Measurements from ENCODE around the gene EVI2B. TPM values are rescaled to one million over a fixed set of nuclear protein-coding genes. Genes with fewer than 3 reads are reported as not detected.

Gene EVI2B
- total RNA-seq, 1 experiment from 2014 or later = 0.37 TPM

DNA sequence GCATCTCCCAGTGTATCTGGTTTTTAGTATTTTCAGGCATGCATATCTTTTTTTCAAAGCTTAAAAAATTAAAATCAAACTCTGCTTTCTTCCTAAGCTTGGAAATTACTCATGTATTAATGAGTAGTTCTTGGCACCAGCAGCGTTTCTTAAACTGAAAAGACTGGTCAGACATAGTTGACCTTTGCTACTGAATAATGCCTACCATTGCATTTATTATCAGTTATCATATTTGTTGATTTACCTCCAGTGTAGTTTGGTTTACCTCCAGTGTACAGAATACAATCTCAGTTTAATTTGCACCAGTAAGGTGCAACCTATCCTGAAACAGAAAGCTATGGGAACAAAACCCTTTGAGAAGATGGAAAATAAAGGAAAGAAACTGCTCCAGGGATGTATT is 42.1 kb upstream of the EVI2B start:
- Mint-ChIP-seq H3K36me3 (peaks cover 22% of the 10 kb centered on the region), H3K27me3 (ENCODE audit: low read depth) (no peaks in the 10 kb centered on the region), H3K27ac (no peak overlapping the region), H3K4me3 (no peak overlapping the region), H3K4me1 (no peaks in the 10 kb centered on the region), H3K9me3 (no peaks in the 10 kb centered on the region)
- CTCF ChIA-PET = no interaction called here
- DNase-seq (ENCODE audit: low spot score) (no peak), ATAC-seq (no peak)
- POLR2A ChIA-PET = no interaction called here
- TF ChIP-seq RELA (CRISPR knock-in tag; IDR thresholded peaks at IDR 0.05; ENCODE audit: borderline replicate concordance) = no peak
- no peak for TF ChIP-seq GTF2I (CRISPR knock-in tag; conservative IDR thresholded peaks at IDR 0.05)
- no peak for TF ChIP-seq ZNF416 (CRISPR knock-in tag; IDR thresholded peaks at IDR 0.05)
- TF ChIP-seq ZNF232 (CRISPR knock-in tag; IDR thresholded peaks at IDR 0.05) = no peak
- no peak for TF ChIP-seq MXD4 (CRISPR knock-in tag; IDR thresholded peaks at IDR 0.05; ENCODE audit: borderline replicate concordance)
- no peak for TF ChIP-seq GABPB1 (CRISPR knock-in tag; IDR thresholded peaks at IDR 0.05)
- no peak for TF ChIP-seq NR1H2 (CRISPR knock-in tag; IDR thresholded peaks at IDR 0.05)
- no peak for TF ChIP-seq ATF1 (CRISPR knock-in tag; IDR thresholded peaks at IDR 0.05)
- no peak for TF ChIP-seq GRHL2 (CRISPR knock-in tag; IDR thresholded peaks at IDR 0.05; ENCODE audit: insufficient replicate concordance, severe bottlenecking)
- TF ChIP-seq MLX (CRISPR knock-in tag; IDR thresholded peaks at IDR 0.05) = no peak
- TF ChIP-seq JUN (CRISPR knock-in tag; IDR thresholded peaks at IDR 0.05) = no peak
- TF ChIP-seq, protein P1, sequence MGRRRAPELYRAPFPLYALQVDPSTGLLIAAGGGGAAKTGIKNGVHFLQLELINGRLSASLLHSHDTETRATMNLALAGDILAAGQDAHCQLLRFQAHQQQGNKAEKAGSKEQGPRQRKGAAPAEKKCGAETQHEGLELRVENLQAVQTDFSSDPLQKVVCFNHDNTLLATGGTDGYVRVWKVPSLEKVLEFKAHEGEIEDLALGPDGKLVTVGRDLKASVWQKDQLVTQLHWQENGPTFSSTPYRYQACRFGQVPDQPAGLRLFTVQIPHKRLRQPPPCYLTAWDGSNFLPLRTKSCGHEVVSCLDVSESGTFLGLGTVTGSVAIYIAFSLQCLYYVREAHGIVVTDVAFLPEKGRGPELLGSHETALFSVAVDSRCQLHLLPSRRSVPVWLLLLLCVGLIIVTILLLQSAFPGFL (CRISPR knock-in tag; IDR thresholded peaks at IDR 0.05; ENCODE audit: borderline replicate concordance) = no peak
- TF ChIP-seq IRF2 (CRISPR knock-in tag; IDR thresholded peaks at IDR 0.05; ENCODE audit: borderline replicate concordance, low read depth) = no peak

DNA sequence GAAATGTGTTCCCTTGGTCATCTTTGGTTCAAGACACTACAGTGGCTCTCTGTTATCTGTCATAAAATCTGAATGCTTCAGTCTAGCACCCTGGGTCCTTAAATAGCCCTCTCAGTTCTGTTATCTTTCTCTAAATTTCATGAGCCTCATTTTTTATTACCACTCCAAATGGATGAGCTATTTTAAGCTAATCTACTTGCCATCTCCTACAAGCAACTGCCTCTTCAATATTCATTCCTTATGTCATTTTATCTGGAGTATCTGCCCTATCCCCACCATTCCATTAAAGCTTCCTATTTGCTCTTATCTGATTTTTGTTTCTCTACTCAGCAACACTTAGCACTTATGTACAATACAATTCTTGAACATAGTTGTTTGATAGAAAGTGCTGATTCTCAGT is 35.6 kb upstream of the EVI2B start:
- ChIA-PET POLR2A (no interaction called here), CTCF (no interaction called here)
- H3K27me3 Mint-ChIP-seq (ENCODE audit: low read depth) = no peaks in the 10 kb centered on the region
- H3K9me3 Mint-ChIP-seq = no peaks in the 10 kb centered on the region
- H3K4me1 Mint-ChIP-seq = no peaks in the 10 kb centered on the region
- DNase-seq (ENCODE audit: low spot score) (no peak), ATAC-seq (no peak)
- no peak for TF ChIP-seq TCF7 (CRISPR knock-in tag; IDR thresholded peaks at IDR 0.05; ENCODE audit: low read depth)
- TF ChIP-seq NR1H2 (CRISPR knock-in tag; IDR thresholded peaks at IDR 0.05) = no peak
- TF ChIP-seq, protein P2, sequence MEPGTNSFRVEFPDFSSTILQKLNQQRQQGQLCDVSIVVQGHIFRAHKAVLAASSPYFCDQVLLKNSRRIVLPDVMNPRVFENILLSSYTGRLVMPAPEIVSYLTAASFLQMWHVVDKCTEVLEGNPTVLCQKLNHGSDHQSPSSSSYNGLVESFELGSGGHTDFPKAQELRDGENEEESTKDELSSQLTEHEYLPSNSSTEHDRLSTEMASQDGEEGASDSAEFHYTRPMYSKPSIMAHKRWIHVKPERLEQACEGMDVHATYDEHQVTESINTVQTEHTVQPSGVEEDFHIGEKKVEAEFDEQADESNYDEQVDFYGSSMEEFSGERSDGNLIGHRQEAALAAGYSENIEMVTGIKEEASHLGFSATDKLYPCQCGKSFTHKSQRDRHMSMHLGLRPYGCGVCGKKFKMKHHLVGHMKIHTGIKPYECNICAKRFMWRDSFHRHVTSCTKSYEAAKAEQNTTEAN (CRISPR knock-in tag; IDR thresholded peaks at IDR 0.05) = no peak
- TF ChIP-seq SP1 (CRISPR knock-in tag; conservative IDR thresholded peaks at IDR 0.05) = no peak
- no peak for TF ChIP-seq MXD4 (CRISPR knock-in tag; IDR thresholded peaks at IDR 0.05; ENCODE audit: borderline replicate concordance)
- TF ChIP-seq, protein P3, sequence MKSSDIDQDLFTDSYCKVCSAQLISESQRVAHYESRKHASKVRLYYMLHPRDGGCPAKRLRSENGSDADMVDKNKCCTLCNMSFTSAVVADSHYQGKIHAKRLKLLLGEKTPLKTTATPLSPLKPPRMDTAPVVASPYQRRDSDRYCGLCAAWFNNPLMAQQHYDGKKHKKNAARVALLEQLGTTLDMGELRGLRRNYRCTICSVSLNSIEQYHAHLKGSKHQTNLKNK (CRISPR knock-in tag; IDR thresholded peaks at IDR 0.05) = no peak
- TF ChIP-seq MLX (CRISPR knock-in tag; IDR thresholded peaks at IDR 0.05) = no peak
- no peak for TF ChIP-seq CREM (CRISPR knock-in tag; IDR thresholded peaks at IDR 0.05)
- TF ChIP-seq EMX1 (CRISPR knock-in tag; IDR thresholded peaks at IDR 0.05) = no peak
- TF ChIP-seq ATF6 (CRISPR knock-in tag; IDR thresholded peaks at IDR 0.05) = no peak
- no peak for TF ChIP-seq USF2 (CRISPR knock-in tag; IDR thresholded peaks at IDR 0.05)
- TF ChIP-seq NR2C2 (CRISPR knock-in tag; IDR thresholded peaks at IDR 0.05) = no peak
- no peak for TF ChIP-seq NR3C1 (CRISPR knock-in tag; conservative IDR thresholded peaks at IDR 0.05; ENCODE audit: low read depth)
- no peak for TF ChIP-seq RORB (CRISPR knock-in tag; IDR thresholded peaks at IDR 0.05)
- no peak for TF ChIP-seq MYBL2 (CRISPR knock-in tag; IDR thresholded peaks at IDR 0.05)
- TF ChIP-seq CTCF (IDR thresholded peaks at IDR 0.05) = no peak
- no peak for TF ChIP-seq SMAD4 (CRISPR knock-in tag; IDR thresholded peaks at IDR 0.05)
- TF ChIP-seq IRF2 (CRISPR knock-in tag; IDR thresholded peaks at IDR 0.05; ENCODE audit: borderline replicate concordance, low read depth) = no peak
- TF ChIP-seq HMGA2 (CRISPR knock-in tag; IDR thresholded peaks at IDR 0.05) = no peak
- TF ChIP-seq MAX (CRISPR knock-in tag; IDR thresholded peaks at IDR 0.05) = no peak
- no peak overlapping the region for H3K27ac Mint-ChIP-seq
- peaks cover 10% of the 10 kb centered on the region for H3K36me3 Mint-ChIP-seq
- H3K4me3 Mint-ChIP-seq = no peak overlapping the region

Data from WTC11 (cell line).